CD14-positive monocyte (primary cell): ENCODE results near the gene GRHL1. TPM values are rescaled to one million over a fixed set of nuclear protein-coding genes. Genes with fewer than 3 reads are reported as not detected.
A peak's percentile ranks its signal among the peaks of the same experiment; 100 is the strongest.
"Not testable (repeated sequence)": the region's sequence is repeated elsewhere in the genome, so short reads cannot be mapped to it uniquely, and the experiment has no call there.

Experiments
- DNase-seq, 3 donors: peaks; one replicate each; pipeline ENCODE4 v3.0.0-alpha.2; 2011 to 2022
- H2AFZ ChIP-seq: 2 replicates; pipeline ENCODE4 v1.6.0; 2012; ENCODE audit warnings: mild to moderate bottlenecking, low read depth, low read length, inconsistent platforms; ENCODE audit not compliant: insufficient read depth, poor library complexity, severe bottlenecking
- H3K27ac ChIP-seq, 2 donors: 1 replicate in 1 of 2; 2 replicates in 1 of 2; pipeline ENCODE4 v1.5.1; 2012 to 2013; ENCODE audit warnings: low read length in 2 of 2, control low read depth in 1 of 2, inconsistent platforms in 1 of 2, low read depth in 1 of 2, mild to moderate bottlenecking in 1 of 2
- H3K27me3 ChIP-seq, 2 donors: one replicate each; pipeline versions ENCODE4 v1.6.0 to v1.6.1; 2011 to 2013; ENCODE audit warnings: low read length in 2 of 2; ENCODE audit not compliant: control insufficient read depth in 2 of 2, insufficient read depth in 2 of 2
- H3K36me3 ChIP-seq, 2 donors: replicated peaks in 1 of 2; 1 replicate in 1 of 2; 2 replicates in 1 of 2; pipeline versions ENCODE4 v1.5.1 to v1.6.1; 2012 to 2013; ENCODE audit warnings: low read length in 2 of 2, control low read depth in 1 of 2, inconsistent platforms in 1 of 2, mild to moderate bottlenecking in 1 of 2; ENCODE audit not compliant: insufficient read depth in 2 of 2, control insufficient read depth in 1 of 2
- H3K4me1 ChIP-seq, 2 donors: 1 replicate in 1 of 2; 2 replicates in 1 of 2; pipeline versions ENCODE4 v1.5.1 to v1.6.1; 2012 to 2013; ENCODE audit warnings: low read length in 2 of 2, control low read depth in 1 of 2, inconsistent platforms in 1 of 2, mild to moderate bottlenecking in 1 of 2, moderate library complexity in 1 of 2; ENCODE audit not compliant: insufficient read depth in 2 of 2, control insufficient read depth in 1 of 2
- H3K4me2 ChIP-seq: replicated peaks from 2 replicates; pipeline ENCODE3; 2012; ENCODE audit warnings: low read length, moderate library complexity, mild to moderate bottlenecking; ENCODE audit not compliant: poor library complexity, severe bottlenecking; ENCODE audit errors: extremely low read depth
- H3K4me3 ChIP-seq, 3 experiments: fragments of 200-600 bp in 1 of 3; sonication (generic) in 1 of 3; replicated peaks in 1 of 3; 1 replicate in 2 of 3; 2 replicates in 1 of 3; pipeline ENCODE4 v1.5.1; 2011 to 2013; ENCODE audit warnings: low read length in 3 of 3, mild to moderate bottlenecking in 3 of 3, control low read depth in 2 of 3, low read depth in 2 of 3, inconsistent platforms in 1 of 3, moderate library complexity in 1 of 3
- H3K79me2 ChIP-seq: 2 replicates; pipeline ENCODE4 v1.6.0; 2012; ENCODE audit warnings: mild to moderate bottlenecking, control low read depth, inconsistent platforms, low read length, moderate library complexity; ENCODE audit not compliant: insufficient read depth
- H3K9ac ChIP-seq: 2 replicates; pipeline ENCODE4 v1.6.0; 2017; ENCODE audit warnings: low read length, mild to moderate bottlenecking; ENCODE audit not compliant: insufficient read depth, poor library complexity, severe bottlenecking
- H3K9me3 ChIP-seq, 2 donors: replicated peaks in 1 of 2; 1 replicate in 1 of 2; 2 replicates in 1 of 2; pipeline versions ENCODE4 v1.5.1 to v1.6.1; 2012 to 2013; ENCODE audit warnings: low read length in 2 of 2, control low read depth in 1 of 2; ENCODE audit not compliant: control insufficient read depth in 1 of 2, insufficient read depth in 1 of 2
- H4K20me1 ChIP-seq: 2 replicates; pipeline ENCODE4 v1.6.0; 2012; ENCODE audit warnings: mild to moderate bottlenecking, low read length, control low read depth, moderate library complexity; ENCODE audit not compliant: insufficient read depth
- H3K27ac Mint-ChIP-seq, 7 donors: one replicate each; pipeline ENCODE4 v1.8.0; 2020; ENCODE audit warnings: mild to moderate bottlenecking in 7 of 7, mixed read lengths in 7 of 7, moderate library complexity in 6 of 7, inconsistent platforms in 2 of 7
- H3K27me3 Mint-ChIP-seq, 3 donors: one replicate each; pipeline ENCODE4 v1.8.0; 2021 to 2022; ENCODE audit warnings: low read depth in 3 of 3, mild to moderate bottlenecking in 3 of 3, mixed read lengths in 3 of 3, moderate library complexity in 3 of 3, inconsistent platforms in 1 of 3
- H3K36me3 Mint-ChIP-seq, 2 donors: one replicate each; pipeline ENCODE4 v1.8.0; 2020; ENCODE audit warnings: mixed read lengths in 2 of 2, inconsistent platforms in 1 of 2, mild to moderate bottlenecking in 1 of 2
- H3K4me1 Mint-ChIP-seq: one replicate; pipeline ENCODE4 v1.8.0; 2020; ENCODE audit warnings: mild to moderate bottlenecking, mixed read lengths
- H3K4me3 Mint-ChIP-seq, 2 donors: one replicate each; pipeline ENCODE4 v1.8.0; 2020; ENCODE audit warnings: mild to moderate bottlenecking in 2 of 2, mixed read lengths in 2 of 2, moderate library complexity in 1 of 2
- H3K9me3 Mint-ChIP-seq, 7 donors: one replicate each; pipeline ENCODE4 v1.8.0; 2020 to 2022; ENCODE audit warnings: mixed read lengths in 7 of 7, mild to moderate bottlenecking in 6 of 7, moderate library complexity in 6 of 7, inconsistent platforms in 2 of 7
- WGBS: methylation state at CpG from one replicate; pipeline ENCODE4 v1.1.5; 2013; ENCODE audit warnings: missing lambda C conversion rate; ENCODE audit not compliant: insufficient coverage; 5-methylcytosine and 5-hydroxymethylcytosine counted together
- intact Hi-C, 2 donors: fragments of 100-400 bp; cut with micrococcal nuclease; formaldehyde crosslinking; loops; one replicate each; pipeline versions ENCODE4 v1.15.0 to v1.15.1; 2023
- polyA plus RNA-seq, 3 donors: library from polyadenylated mRNA; depleted of rRNA in 1 of 3; unstranded in 2 of 3; stranded (reverse) in 1 of 3; fragments of 300-500 nt in 2 of 3; fragments of >200 nt in 1 of 3; fragmentation: Illumina TruSeq in 2 of 3; gene quantifications; 1 replicate in 2 of 3; 2 replicates in 1 of 3; pipeline ENCODE4 v1.2.3, GENCODE V29; 2012 to 2021
- TF ChIP-seq, protein P1 (sequence below): fragments of 200-600 bp; IDR thresholded peaks from one replicate; pipeline ENCODE4 v1.8.0; 2022; ENCODE audit warnings: antibody characterized with exemption, mild to moderate bottlenecking

The GRHL1 gene
- polyA plus RNA-seq, 3 donors = 0.08 TPM; not detected in 2

DNA sequence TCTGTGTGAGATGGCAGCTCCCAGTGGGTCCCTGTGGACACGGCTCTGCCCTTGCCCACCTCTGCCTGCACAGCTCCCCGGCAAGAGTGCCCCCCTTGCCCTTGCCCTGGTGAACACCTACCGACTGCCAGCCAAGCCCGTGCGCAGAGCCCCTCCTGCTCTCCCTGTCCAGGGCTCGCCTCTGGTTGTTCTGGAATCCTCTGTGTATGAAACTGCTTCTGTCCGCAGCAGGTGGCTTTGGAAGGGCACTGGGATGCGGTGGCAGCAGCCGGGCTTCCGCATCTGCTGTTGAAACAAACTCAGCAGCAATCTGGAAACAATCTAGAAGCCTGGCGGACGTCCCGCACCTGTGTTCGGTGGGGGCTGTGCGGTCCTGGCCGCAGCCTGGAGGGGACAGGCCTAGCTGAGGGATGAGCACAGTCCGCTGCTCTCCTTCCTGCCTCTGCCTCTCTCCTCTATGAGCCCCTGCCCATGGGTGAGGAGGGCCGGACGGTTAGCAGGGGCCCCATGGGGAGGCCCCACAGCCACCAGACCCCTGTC is 57.8 kb downstream of the GRHL1 start:
- Mint-ChIP-seq H3K27me3 (peaks cover 27 to 44% (median 31%) of the 10 kb centered on the region in 3 donors), H3K27ac (peak overlapping the region in 1 of 7 donors; percentile 68), H3K4me3 (no peak overlapping the region), H3K9me3 (peaks cover 0 to 16% (median 9%) of the 10 kb centered on the region in 7 donors), H3K4me1 (peaks cover 6% of the 10 kb centered on the region), H3K36me3 (peaks cover 0 to 7% of the 10 kb centered on the region in 2 donors)
- intact Hi-C loops = no loop called here
- Histone ChIP-seq H3K36me3 (no peaks in the 10 kb centered on the region), H2AFZ (no peak overlapping the region), H3K79me2 (no peaks in the 10 kb centered on the region), H3K4me1 (peaks cover 4 to 9% of the 10 kb centered on the region in 2 donors), H3K4me3 (no peak overlapping the region), H3K27ac (no peak overlapping the region), H3K27me3 (peaks cover 0 to 18% of the 10 kb centered on the region in 2 donors), H3K9me3 (peaks cover 6 to 12% of the 10 kb centered on the region in 2 donors), H3K9ac (no peak overlapping the region), H3K4me2 (no peak overlapping the region), H4K20me1 (no peaks in the 10 kb centered on the region)
- TF ChIP-seq, protein P1, sequence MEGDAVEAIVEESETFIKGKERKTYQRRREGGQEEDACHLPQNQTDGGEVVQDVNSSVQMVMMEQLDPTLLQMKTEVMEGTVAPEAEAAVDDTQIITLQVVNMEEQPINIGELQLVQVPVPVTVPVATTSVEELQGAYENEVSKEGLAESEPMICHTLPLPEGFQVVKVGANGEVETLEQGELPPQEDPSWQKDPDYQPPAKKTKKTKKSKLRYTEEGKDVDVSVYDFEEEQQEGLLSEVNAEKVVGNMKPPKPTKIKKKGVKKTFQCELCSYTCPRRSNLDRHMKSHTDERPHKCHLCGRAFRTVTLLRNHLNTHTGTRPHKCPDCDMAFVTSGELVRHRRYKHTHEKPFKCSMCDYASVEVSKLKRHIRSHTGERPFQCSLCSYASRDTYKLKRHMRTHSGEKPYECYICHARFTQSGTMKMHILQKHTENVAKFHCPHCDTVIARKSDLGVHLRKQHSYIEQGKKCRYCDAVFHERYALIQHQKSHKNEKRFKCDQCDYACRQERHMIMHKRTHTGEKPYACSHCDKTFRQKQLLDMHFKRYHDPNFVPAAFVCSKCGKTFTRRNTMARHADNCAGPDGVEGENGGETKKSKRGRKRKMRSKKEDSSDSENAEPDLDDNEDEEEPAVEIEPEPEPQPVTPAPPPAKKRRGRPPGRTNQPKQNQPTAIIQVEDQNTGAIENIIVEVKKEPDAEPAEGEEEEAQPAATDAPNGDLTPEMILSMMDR = no peak
- no peak for DNase-seq
- WGBS = 94% methylated on average over 17 of the region's 19 CpGs

GRCh38 chr2:10009811-10010781 is 58.6 kb downstream of the GRHL1 start:
- Mint-ChIP-seq H3K27ac (peak overlapping the region in 1 of 7 donors; percentile 20), H3K27me3 (peaks cover 22 to 41% (median 26%) of the 10 kb centered on the region in 3 donors), H3K4me3 (no peak overlapping the region), H3K4me1 (peaks cover 6% of the 10 kb centered on the region), H3K9me3 (peaks cover 0 to 16% (median 9%) of the 10 kb centered on the region in 7 donors), H3K36me3 (peaks cover 0 to 7% of the 10 kb centered on the region in 2 donors)
- WGBS = 95% methylated on average over 35 of the region's 36 CpGs
- Histone ChIP-seq H3K36me3 (no peaks in the 10 kb centered on the region), H3K27ac (no peak overlapping the region), H3K9me3 (peaks cover 6 to 17% of the 10 kb centered on the region in 2 donors), H3K9ac (no peak overlapping the region), H3K4me3 (no peak overlapping the region), H3K4me1 (peaks cover 4 to 9% of the 10 kb centered on the region in 2 donors), H3K27me3 (peaks cover 0 to 18% of the 10 kb centered on the region in 2 donors), H2AFZ (no peak overlapping the region), H3K4me2 (no peak overlapping the region), H3K79me2 (no peaks in the 10 kb centered on the region), H4K20me1 (no peaks in the 10 kb centered on the region)
- TF ChIP-seq, protein P1 = no peak
- DNase-seq = no peak
- intact Hi-C loops = no loop called here

GRCh38 chr2:10010861-10011605 is 59.5 kb downstream of the GRHL1 start:
- H3K4me3 ChIP-seq, H3K9ac ChIP-seq, H3K4me1 Mint-ChIP-seq, H3K36me3 Mint-ChIP-seq, H3K4me3 Mint-ChIP-seq, H3K36me3 ChIP-seq, H3K4me1 ChIP-seq, H3K27ac ChIP-seq, DNase-seq, H3K27ac Mint-ChIP-seq, H4K20me1 ChIP-seq, H2AFZ ChIP-seq, H3K79me2 ChIP-seq, intact Hi-C loops, H3K4me2 ChIP-seq, H3K9me3 Mint-ChIP-seq: not testable (repeated sequence)
- WGBS = 98% methylated on average over 52 of the region's 52 CpGs
- Histone ChIP-seq H3K27me3 (peaks cover 0 to 12% of the 10 kb centered on the region in 2 donors), H3K9me3 (peaks cover 2 to 13% of the 10 kb centered on the region in 2 donors)
- peaks cover 18 to 32% (median 19%) of the 10 kb centered on the region in 3 donors for H3K27me3 Mint-ChIP-seq
